Neuronal stem cell (in vitro differentiated cells): Measurements from ENCODE around the gene CZIB.

Experiments used
- DNase-seq: peaks from one replicate; pipeline ENCODE4 v3.0.0-alpha.2; 2013; ENCODE audit warnings: low spot score
- H2AFZ ChIP-seq: one replicate; pipeline ENCODE4 v1.6.1; 2013; ENCODE audit warnings: mild to moderate bottlenecking, low read length, inconsistent platforms
- H2AK5ac ChIP-seq: 2 replicates; pipeline ENCODE4 v1.6.1; 2013; ENCODE audit warnings: low read depth, mild to moderate bottlenecking, inconsistent platforms, low read length, moderate library complexity, mixed read lengths
- H2BK120ac ChIP-seq: 2 replicates; pipeline ENCODE4 v1.6.1; 2013; ENCODE audit warnings: low read depth, mild to moderate bottlenecking, inconsistent platforms, low read length, moderate library complexity, mixed read lengths
- H2BK12ac ChIP-seq: one replicate; pipeline ENCODE4 v1.6.1; 2013; ENCODE audit warnings: low read length, inconsistent platforms
- H2BK15ac ChIP-seq: 2 replicates; pipeline ENCODE4 v1.6.1; 2013; ENCODE audit warnings: mild to moderate bottlenecking, low read length, inconsistent platforms, mixed read lengths
- H2BK5ac ChIP-seq: one replicate; pipeline ENCODE4 v1.6.1; 2013; ENCODE audit warnings: inconsistent platforms, mild to moderate bottlenecking, low read length, moderate library complexity
- H3K14ac ChIP-seq: one replicate; pipeline ENCODE4 v1.6.1; 2013; ENCODE audit warnings: low read length, inconsistent platforms
- H3K18ac ChIP-seq: 2 replicates; pipeline ENCODE4 v1.6.1; 2013; ENCODE audit warnings: low read length, inconsistent platforms
- H3K23ac ChIP-seq: 2 replicates; pipeline ENCODE4 v1.6.1; 2013; ENCODE audit warnings: low read depth, mild to moderate bottlenecking, mixed read lengths, low read length, inconsistent platforms; ENCODE audit not compliant: poor library complexity
- H3K27ac ChIP-seq: replicated peaks from 3 replicates; pipeline ENCODE4 v1.5.1; 2013; ENCODE audit warnings: low read length, inconsistent platforms
- H3K27me3 ChIP-seq, 3 experiments: 2 replicates each; pipeline ENCODE4 v1.6.1; 2013; ENCODE audit warnings: low read length in 3 of 3, mild to moderate bottlenecking in 2 of 3, inconsistent platforms in 1 of 3, low read depth in 1 of 3, mixed read lengths in 1 of 3, moderate library complexity in 1 of 3; ENCODE audit not compliant: control insufficient read depth in 3 of 3, insufficient read depth in 3 of 3
- H3K36me3 ChIP-seq, 2 donors: replicated peaks in 1 of 2; 2 replicates each; pipeline ENCODE4 v1.6.1; 2013; ENCODE audit warnings: low read length in 2 of 2; ENCODE audit not compliant: control insufficient read depth in 2 of 2, insufficient read depth in 2 of 2
- H3K4ac ChIP-seq: 2 replicates; pipeline ENCODE4 v1.6.1; 2013; ENCODE audit warnings: inconsistent platforms, mild to moderate bottlenecking, low read length, moderate library complexity
- H3K4me1 ChIP-seq, 2 donors: 1 replicate in 1 of 2; 2 replicates in 1 of 2; pipeline ENCODE4 v1.6.1; 2013; ENCODE audit warnings: low read length in 2 of 2, low read depth in 1 of 2; ENCODE audit not compliant: control insufficient read depth in 2 of 2, insufficient read depth in 1 of 2
- H3K4me2 ChIP-seq: one replicate; pipeline ENCODE4 v1.6.1; 2013; ENCODE audit warnings: mild to moderate bottlenecking, low read length, inconsistent platforms; ENCODE audit not compliant: insufficient read depth, poor library complexity, severe bottlenecking
- H3K4me3 ChIP-seq, 2 donors: 2 replicates each; pipeline ENCODE4 v1.5.1; 2013; ENCODE audit warnings: low read length in 2 of 2, mild to moderate bottlenecking in 2 of 2, inconsistent platforms in 1 of 2, moderate library complexity in 1 of 2
- H3K79me1 ChIP-seq: one replicate; pipeline ENCODE4 v1.6.1; 2013; ENCODE audit warnings: low read depth, mild to moderate bottlenecking, inconsistent platforms, low read length, moderate library complexity
- H3K9ac ChIP-seq: one replicate; pipeline ENCODE4 v1.6.1; 2013; ENCODE audit warnings: mild to moderate bottlenecking, low read depth, low read length, inconsistent platforms; ENCODE audit not compliant: poor library complexity
- H3K9me3 ChIP-seq, 2 donors: replicated peaks in 1 of 2; 2 replicates each; pipeline versions ENCODE3 to v1.6.1; 2013; ENCODE audit warnings: low read length in 2 of 2, mild to moderate bottlenecking in 2 of 2, inconsistent platforms in 1 of 2, low read depth in 1 of 2, mixed read lengths in 1 of 2, moderate library complexity in 1 of 2; ENCODE audit not compliant: control insufficient read depth in 2 of 2, insufficient read depth in 1 of 2
- H4K8ac ChIP-seq: one replicate; pipeline ENCODE4 v1.6.1; 2013; ENCODE audit warnings: low read depth, mild to moderate bottlenecking, inconsistent platforms, low read length, moderate library complexity
- H4K91ac ChIP-seq: one replicate; pipeline ENCODE4 v1.6.1; 2013; ENCODE audit warnings: low read length, low read depth, mild to moderate bottlenecking, inconsistent platforms; ENCODE audit not compliant: poor library complexity
- WGBS, 2 donors: extraction: QIAGEN DNeasy Blood & Tissue Kit; methylation state at CpG; one replicate each; pipeline ENCODE4 v1.1.7; 2013; ENCODE audit warnings: missing lambda C conversion rate in 2 of 2, mixed read lengths in 1 of 2; ENCODE audit not compliant: insufficient read length in 2 of 2, insufficient replicate concordance in 1 of 2; ENCODE audit errors: extremely low coverage in 2 of 2; 5-methylcytosine and 5-hydroxymethylcytosine counted together

CZIB gene

GRCh38 chr1:53265581-53265980, 45.1 kb upstream of the CZIB start:
- H3K23ac ChIP-seq, result no peak overlapping the region
- H3K4me1 ChIP-seq, result no peaks in the 10 kb centered on the region
- no peak overlapping the region for H2BK12ac ChIP-seq
- no peaks in the 10 kb centered on the region for H3K79me1 ChIP-seq
- no peak overlapping the region for H4K91ac ChIP-seq
- no peak overlapping the region for H2AFZ ChIP-seq
- H2AK5ac ChIP-seq, result no peak overlapping the region
- no peak overlapping the region for H3K4ac ChIP-seq
- H4K8ac ChIP-seq, result no peak overlapping the region
- H2BK120ac ChIP-seq, result no peak overlapping the region
- H3K4me2 ChIP-seq, result no peak overlapping the region
- H2BK15ac ChIP-seq, result no peak overlapping the region
- no peak overlapping the region for H3K18ac ChIP-seq
- H3K27ac ChIP-seq, result no peak overlapping the region
- no peak overlapping the region for H3K9ac ChIP-seq
- no peaks in the 10 kb centered on the region for H3K27me3 ChIP-seq
- H3K4me3 ChIP-seq, result no peak overlapping the region
- peaks cover 0 to 2% of the 10 kb centered on the region in 2 donors for H3K9me3 ChIP-seq
- no peak overlapping the region for H2BK5ac ChIP-seq
- H3K14ac ChIP-seq, result no peak overlapping the region
- DNase-seq, result no peak
- no CpG with 5 or more reads among the region's 4 CpGs for WGBS, 2 donors
- peaks cover 75 to 96% of the 10 kb centered on the region in 2 donors for H3K36me3 ChIP-seq

- no peak overlapping the region for H2BK120ac ChIP-seq
- H2BK12ac ChIP-seq, result no peak overlapping the region
- no CpG with 5 or more reads among the region's 11 CpGs for WGBS, 2 donors
- no peak for DNase-seq
- no peak overlapping the region for H3K4ac ChIP-seq
- H4K8ac ChIP-seq, result no peak overlapping the region
- H3K79me1 ChIP-seq, result no peaks in the 10 kb centered on the region
- no peak overlapping the region for H3K18ac ChIP-seq
- no peak overlapping the region for H3K9ac ChIP-seq
- no peak overlapping the region for H2AK5ac ChIP-seq
- peaks cover 0 to 2% of the 10 kb centered on the region in 2 donors for H3K9me3 ChIP-seq
- no peaks in the 10 kb centered on the region for H3K27me3 ChIP-seq
- H3K14ac ChIP-seq, result no peak overlapping the region
- no peak overlapping the region for H2AFZ ChIP-seq
- H3K4me1 ChIP-seq, result no peaks in the 10 kb centered on the region
- H3K4me3 ChIP-seq, result no peak overlapping the region
- H3K27ac ChIP-seq, result no peak overlapping the region
- peak overlapping the region; percentile 40 for H2BK5ac ChIP-seq
- peaks cover 74 to 97% of the 10 kb centered on the region in 2 donors for H3K36me3 ChIP-seq
- H4K91ac ChIP-seq, result no peak overlapping the region
- H3K4me2 ChIP-seq, result no peak overlapping the region
- no peak overlapping the region for H2BK15ac ChIP-seq
- no peak overlapping the region for H3K23ac ChIP-seq
Observed at GRCh38 chr1:53264048-53264447, 43.6 kb upstream of the CZIB start.

GRCh38 chr1:53262000-53262399, 41.6 kb upstream of the CZIB start:
- no peak overlapping the region for H3K23ac ChIP-seq
- no peak overlapping the region for H2BK120ac ChIP-seq
- no peak overlapping the region for H2BK5ac ChIP-seq
- no peak overlapping the region for H2AK5ac ChIP-seq
- no CpG with 5 or more reads among the region's 3 CpGs for WGBS, 2 donors
- H2BK15ac ChIP-seq, result no peak overlapping the region
- H2AFZ ChIP-seq, result no peak overlapping the region
- no peak overlapping the region for H3K4ac ChIP-seq
- DNase-seq, result no peak
- H2BK12ac ChIP-seq, result no peak overlapping the region
- no peak overlapping the region for H3K4me3 ChIP-seq
- no peaks in the 10 kb centered on the region for H3K79me1 ChIP-seq
- no peak overlapping the region for H3K14ac ChIP-seq
- no peak overlapping the region for H4K91ac ChIP-seq
- no peak overlapping the region for H4K8ac ChIP-seq
- H3K36me3 ChIP-seq, result peaks cover 71 to 100% of the 10 kb centered on the region in 2 donors
- H3K27ac ChIP-seq, result no peak overlapping the region
- H3K27me3 ChIP-seq, result no peaks in the 10 kb centered on the region
- no peaks in the 10 kb centered on the region for H3K4me1 ChIP-seq
- no peak overlapping the region for H3K4me2 ChIP-seq
- H3K9ac ChIP-seq, result no peak overlapping the region
- H3K9me3 ChIP-seq, result no peaks in the 10 kb centered on the region
- H3K18ac ChIP-seq, result no peak overlapping the region

GRCh38 chr1:53260631-53261247, 40.3 kb upstream of the CZIB start:
- no peak overlapping the region for H2BK5ac ChIP-seq
- H3K4me3 ChIP-seq, result no peak overlapping the region
- no peak for DNase-seq
- no peak overlapping the region for H3K9ac ChIP-seq
- no peak overlapping the region for H3K14ac ChIP-seq
- H3K4me1 ChIP-seq, result no peaks in the 10 kb centered on the region
- H3K27ac ChIP-seq, result no peak overlapping the region
- no peak overlapping the region for H3K18ac ChIP-seq
- no peak overlapping the region for H3K4ac ChIP-seq
- H2BK120ac ChIP-seq, result no peak overlapping the region
- no peak overlapping the region for H2BK12ac ChIP-seq
- H3K79me1 ChIP-seq, result no peaks in the 10 kb centered on the region
- no peak overlapping the region for H4K8ac ChIP-seq
- no peak overlapping the region for H2AK5ac ChIP-seq
- H3K4me2 ChIP-seq, result no peak overlapping the region
- no peak overlapping the region for H2BK15ac ChIP-seq
- H2AFZ ChIP-seq, result no peak overlapping the region
- H3K27me3 ChIP-seq, result no peaks in the 10 kb centered on the region
- peaks cover 71 to 100% of the 10 kb centered on the region in 2 donors for H3K36me3 ChIP-seq
- no peak overlapping the region for H3K23ac ChIP-seq
- WGBS, 2 donors, result no CpG with 5 or more reads among the region's 4 CpGs
- no peak overlapping the region for H4K91ac ChIP-seq
- H3K9me3 ChIP-seq, result no peaks in the 10 kb centered on the region
